GM12875 (cell line): ENCODE data around the gene ACSBG1.

Experiments used
- H3K4me3 ChIP-seq: one replicate; pipeline ENCODE4 v1.5.1; 2011; ENCODE audit warnings: low read depth, low read length, control low read depth
- TF ChIP-seq, protein P1 (sequence below): IDR thresholded peaks from 2 replicates; pipeline ENCODE4 v1.5.1; 2011; ENCODE audit warnings: low read depth, mild to moderate bottlenecking, control low read depth, inconsistent platforms, low read length, moderate library complexity, borderline replicate concordance; ENCODE audit not compliant: insufficient read depth

Gene ACSBG1

DNA sequence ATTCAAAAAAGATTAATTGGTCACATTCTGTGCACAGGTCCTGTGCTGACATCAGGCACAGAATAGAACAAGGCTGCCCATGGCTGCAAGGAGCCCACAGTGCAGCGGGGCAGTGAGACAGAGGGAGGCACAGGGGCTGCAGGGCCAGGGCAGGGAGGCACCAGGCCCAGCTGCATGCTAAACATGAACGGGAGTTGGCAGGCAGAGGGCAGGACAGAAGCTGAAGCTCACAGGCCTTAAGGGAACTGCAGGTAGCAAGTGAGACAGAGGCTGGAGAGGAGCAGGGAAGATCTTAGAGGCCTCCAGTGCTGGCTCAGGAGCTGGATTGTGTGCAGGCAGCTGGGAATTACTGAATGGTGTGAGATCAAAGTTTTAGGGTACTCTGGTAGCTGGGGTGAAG is 59.0 kb downstream of the ACSBG1 start:
- TF ChIP-seq, protein P1, sequence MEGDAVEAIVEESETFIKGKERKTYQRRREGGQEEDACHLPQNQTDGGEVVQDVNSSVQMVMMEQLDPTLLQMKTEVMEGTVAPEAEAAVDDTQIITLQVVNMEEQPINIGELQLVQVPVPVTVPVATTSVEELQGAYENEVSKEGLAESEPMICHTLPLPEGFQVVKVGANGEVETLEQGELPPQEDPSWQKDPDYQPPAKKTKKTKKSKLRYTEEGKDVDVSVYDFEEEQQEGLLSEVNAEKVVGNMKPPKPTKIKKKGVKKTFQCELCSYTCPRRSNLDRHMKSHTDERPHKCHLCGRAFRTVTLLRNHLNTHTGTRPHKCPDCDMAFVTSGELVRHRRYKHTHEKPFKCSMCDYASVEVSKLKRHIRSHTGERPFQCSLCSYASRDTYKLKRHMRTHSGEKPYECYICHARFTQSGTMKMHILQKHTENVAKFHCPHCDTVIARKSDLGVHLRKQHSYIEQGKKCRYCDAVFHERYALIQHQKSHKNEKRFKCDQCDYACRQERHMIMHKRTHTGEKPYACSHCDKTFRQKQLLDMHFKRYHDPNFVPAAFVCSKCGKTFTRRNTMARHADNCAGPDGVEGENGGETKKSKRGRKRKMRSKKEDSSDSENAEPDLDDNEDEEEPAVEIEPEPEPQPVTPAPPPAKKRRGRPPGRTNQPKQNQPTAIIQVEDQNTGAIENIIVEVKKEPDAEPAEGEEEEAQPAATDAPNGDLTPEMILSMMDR: no peak

DNA sequence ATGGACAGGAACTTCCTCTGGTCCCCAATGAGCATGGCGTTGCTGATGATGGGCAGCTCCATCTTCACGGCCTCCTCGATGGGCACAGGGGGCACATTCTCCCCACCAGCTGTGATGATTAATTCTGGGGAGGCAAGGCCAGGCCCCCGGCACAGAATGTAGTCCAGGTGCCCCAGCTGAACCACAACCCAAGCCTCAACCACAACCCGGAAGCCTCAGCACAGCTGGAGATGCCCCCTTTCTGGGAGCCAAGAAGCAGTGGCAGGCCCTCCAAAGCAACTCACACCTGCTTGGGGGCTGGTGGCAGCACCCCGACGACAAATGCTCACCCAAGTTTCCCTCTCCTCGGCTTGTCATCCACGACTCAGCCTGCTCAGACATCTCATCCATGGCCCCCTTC is 60.0 kb downstream of the ACSBG1 start:
- H3K4me3 ChIP-seq: no peak overlapping the region
- TF ChIP-seq, protein P1: no peak

More for the DNA sequence above, 59.0 kb downstream of the ACSBG1 start:
- H3K4me3 ChIP-seq: no peak overlapping the region

DNA sequence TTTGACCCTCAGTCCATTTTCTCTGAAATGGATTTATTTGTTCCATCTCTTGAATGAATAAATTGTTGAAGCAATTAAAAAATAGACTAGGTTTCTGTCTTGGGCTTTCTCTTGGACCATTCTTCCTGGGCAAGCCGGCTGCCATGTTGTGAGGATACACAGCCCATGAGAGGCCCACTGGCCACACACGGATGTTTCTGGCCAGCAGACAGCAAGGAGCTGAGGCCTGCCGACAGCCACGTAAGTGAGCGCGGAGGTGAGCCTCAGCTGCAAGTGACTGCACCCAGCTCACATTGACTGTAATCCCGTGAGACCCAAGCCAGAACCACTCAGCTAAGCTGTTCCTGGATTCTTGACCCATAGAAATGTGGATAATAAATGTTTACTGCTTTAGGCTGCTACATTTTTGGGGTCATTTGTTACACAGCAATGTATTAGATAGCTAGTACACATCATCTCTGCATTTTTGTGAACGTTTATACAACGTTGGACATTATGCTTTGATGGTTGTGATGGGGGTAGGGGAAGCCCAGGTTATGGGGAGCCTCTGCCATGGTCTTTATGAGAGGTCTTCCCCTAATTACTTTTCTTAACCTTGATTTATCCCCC is 62.4 kb downstream of the ACSBG1 start:
- TF ChIP-seq, protein P1: no peak
- no peak overlapping the region for H3K4me3 ChIP-seq

GRCh38 chr15:78170848-78171773 is 63.3 kb downstream of the ACSBG1 start:
- TF ChIP-seq, protein P1: no peak
- H3K4me3 ChIP-seq: no peak overlapping the region

GRCh38 chr15:78168608-78169007 is 65.8 kb downstream of the ACSBG1 start:
- TF ChIP-seq, protein P1: no peak
- H3K4me3 ChIP-seq: no peak overlapping the region

DNA sequence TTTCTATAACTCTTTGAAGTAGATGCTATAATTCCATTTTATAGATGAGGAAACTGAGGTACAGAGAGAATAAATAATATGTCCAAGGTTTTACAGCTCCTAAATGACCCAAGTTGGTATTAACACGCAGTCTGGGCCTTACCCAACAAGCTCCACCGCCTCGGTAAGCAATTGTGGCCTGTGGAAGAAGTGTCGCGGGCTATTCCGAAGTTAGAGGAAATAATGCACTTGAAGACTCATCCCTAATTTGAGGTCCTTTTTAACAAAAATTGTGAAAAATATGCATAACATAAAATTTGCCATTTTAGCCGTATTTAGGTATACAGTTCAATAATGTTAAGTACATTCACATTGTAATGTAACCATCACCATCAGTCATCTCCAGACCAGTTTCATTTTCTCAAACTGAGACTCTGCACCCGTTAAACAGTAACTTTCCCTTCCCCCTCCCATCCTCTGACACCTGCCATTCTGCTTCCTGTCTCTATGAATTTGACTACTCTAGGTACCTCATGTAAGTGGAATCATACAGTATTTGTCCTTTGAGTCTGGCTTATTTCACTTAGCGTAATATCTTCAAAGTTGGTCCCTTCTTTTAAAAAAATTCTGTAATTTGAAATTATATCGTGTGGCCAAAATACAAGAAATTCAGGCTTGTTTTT is 67.0 kb downstream of the ACSBG1 start:
- TF ChIP-seq, protein P1: no peak
- no peak overlapping the region for H3K4me3 ChIP-seq
